Measurements from ENCODE around the gene FAS. TPM values are rescaled to one million over a fixed set of nuclear protein-coding genes. Genes with fewer than 3 reads are reported as not detected.
"Not testable (repeated sequence)": the region's sequence is repeated elsewhere in the genome, so short reads cannot be mapped to it uniquely, and the experiment has no call there.

The FAS gene
- total and polyA plus RNA-seq, 2 donors (not counting 1 experiment from before 2014, with no cell fraction given) = 11.5 to 12.4 TPM

- Histone ChIP-seq H2AFZ (ENCODE audit: insufficient read depth, low read depth, low read length, poor library complexity, severe bottlenecking) (no peak overlapping the region), H3K4me1 (ENCODE audit: control insufficient read depth in 2 of 2, insufficient read depth in 2 of 2, low read length in 2 of 2) (peaks cover 0 to 8% of the 10 kb centered on the region in 2 donors), H3K36me3 (replicated peaks in 1 of 2; ENCODE audit: control extremely low read depth in 1 of 2, control insufficient read depth in 1 of 2, extremely low read depth in 1 of 2, insufficient read depth in 2 of 2, low read length in 1 of 2) (peaks cover 0 to 4% of the 10 kb centered on the region in 2 experiments), H3K4me2 (replicated peaks; ENCODE audit: low read depth, low read length, poor library complexity, severe bottlenecking) (no peak overlapping the region), H3K27ac (ENCODE audit: low read length in 2 of 2) (no peak overlapping the region), H3K9ac (ENCODE audit: low read length) (no peak overlapping the region), H3K4me3 (ENCODE audit: control extremely low read depth in 1 of 5, extremely low read depth in 1 of 5, insufficient read depth in 1 of 5, low read depth in 2 of 5, low read length in 4 of 5) (no peak overlapping the region), H3K9me3 (ENCODE audit: control extremely low read depth in 1 of 3, control insufficient read depth in 2 of 3, insufficient read depth in 1 of 3, low read length in 2 of 3) (no peaks in the 10 kb centered on the region), H4K20me1 (ENCODE audit: control insufficient read depth, insufficient read depth, low read length, poor library complexity, severe bottlenecking) (no peaks in the 10 kb centered on the region), H3K79me2 (ENCODE audit: control insufficient read depth, insufficient read depth, low read length) (no peaks in the 10 kb centered on the region), H3K27me3 (replicated peaks in 1 of 4; ENCODE audit: control extremely low read depth in 1 of 4, control insufficient read depth in 3 of 4, insufficient read depth in 4 of 4, low read length in 3 of 4) (no peaks in the 10 kb centered on the region)
- H3K27ac Mint-ChIP-seq = no peak overlapping the region
- no peaks in the 10 kb centered on the region for H3K9me3 Mint-ChIP-seq (ENCODE audit: insufficient read depth)
- CTCF ChIA-PET = interaction anchor here (0.6 to 2.9 kb wide), 4 partner anchors 9 to 75 kb away, joined by 3 to 9 read pairs (median 4); no protein-coding TSS in a partner anchor
- WGBS (ENCODE audit: insufficient coverage) = 100% methylated on average over 1 of the region's 3 CpGs
- TF ChIP-seq EZH2 (IDR thresholded peaks at IDR 0.05; ENCODE audit: borderline replicate concordance, insufficient read depth, low read depth, low read length, poor library complexity, severe bottlenecking) (no peak), CTCF (IDR thresholded peaks at IDR 0.05) (no peak)
- H3K4me3 Mint-ChIP-seq = no peak overlapping the region
- DNase-seq (no peak), ATAC-seq (ENCODE audit: low read depth) (no peak)
- intact Hi-C loops (cut with micrococcal nuclease) = no loop called here
- POLR2A ChIA-PET = no interaction called here
- H3K4me1 Mint-ChIP-seq = peaks cover 12% of the 10 kb centered on the region
- no peaks in the 10 kb centered on the region for H3K27me3 Mint-ChIP-seq
Observed at GRCh38 chr10:89007129-89007893, 16.7 kb downstream of the FAS start.

GRCh38 chr10:89018700-89019346 is 28.2 kb downstream of the FAS start:
- H3K79me2 ChIP-seq (ENCODE audit: control insufficient read depth, insufficient read depth, low read length); intact Hi-C loops (cut with micrococcal nuclease); H3K27ac Mint-ChIP-seq; H3K27ac ChIP-seq (ENCODE audit: low read length in 2 of 2); H3K4me3 ChIP-seq (ENCODE audit: control extremely low read depth in 1 of 5, extremely low read depth in 1 of 5, insufficient read depth in 1 of 5, low read depth in 2 of 5, low read length in 4 of 5); POLR2A ChIA-PET; H3K4me3 Mint-ChIP-seq; H2AFZ ChIP-seq (ENCODE audit: insufficient read depth, low read depth, low read length, poor library complexity, severe bottlenecking); H3K9me3 Mint-ChIP-seq (ENCODE audit: insufficient read depth); H3K9ac ChIP-seq (ENCODE audit: low read length); DNase-seq; H3K4me1 Mint-ChIP-seq; H3K4me1 ChIP-seq (ENCODE audit: control insufficient read depth in 2 of 2, insufficient read depth in 2 of 2, low read length in 2 of 2); ATAC-seq (ENCODE audit: low read depth); H3K27me3 ChIP-seq (replicated peaks in 1 of 4; ENCODE audit: control extremely low read depth in 1 of 4, control insufficient read depth in 3 of 4, insufficient read depth in 4 of 4, low read length in 3 of 4); H3K36me3 ChIP-seq (replicated peaks in 1 of 2; ENCODE audit: control extremely low read depth in 1 of 2, control insufficient read depth in 1 of 2, extremely low read depth in 1 of 2, insufficient read depth in 2 of 2, low read length in 1 of 2); H3K27me3 Mint-ChIP-seq; H3K4me2 ChIP-seq (replicated peaks; ENCODE audit: low read depth, low read length, poor library complexity, severe bottlenecking); H4K20me1 ChIP-seq (ENCODE audit: control insufficient read depth, insufficient read depth, low read length, poor library complexity, severe bottlenecking): not testable (repeated sequence)
- peaks cover 0 to 12% (median 12%) of the 10 kb centered on the region in 3 donors for H3K9me3 ChIP-seq (ENCODE audit: control extremely low read depth in 1 of 3, control insufficient read depth in 2 of 3, insufficient read depth in 1 of 3, low read length in 2 of 3)
- WGBS (ENCODE audit: insufficient coverage) = 91% methylated on average over 13 of the region's 15 CpGs
- CTCF ChIA-PET = interaction anchor here (0.8 to 3.1 kb wide), 4 partner anchors 11 to 198 kb away, joined by 3 to 18 read pairs (median 4); no protein-coding TSS in a partner anchor

Data from B cell (primary cell).